Activated T-helper 1 cell treated with Interleukin-2 at 50 U/mL for 16 hours (primary cell): Measurements from ENCODE around the gene ACER3.
"Not testable (repeated sequence)": the region's sequence is repeated elsewhere in the genome, so short reads cannot be mapped to it uniquely, and the experiment has no call there.

Source experiments
- DNase-seq: peaks from one replicate; pipeline ENCODE4 v3.0.0-alpha.2; 2020; ENCODE audit warnings: low read depth

The ACER3 gene

GRCh38 chr11:76836613-76837291, 24.0 kb upstream of the ACER3 start:
- DNase-seq: no peak

DNA sequence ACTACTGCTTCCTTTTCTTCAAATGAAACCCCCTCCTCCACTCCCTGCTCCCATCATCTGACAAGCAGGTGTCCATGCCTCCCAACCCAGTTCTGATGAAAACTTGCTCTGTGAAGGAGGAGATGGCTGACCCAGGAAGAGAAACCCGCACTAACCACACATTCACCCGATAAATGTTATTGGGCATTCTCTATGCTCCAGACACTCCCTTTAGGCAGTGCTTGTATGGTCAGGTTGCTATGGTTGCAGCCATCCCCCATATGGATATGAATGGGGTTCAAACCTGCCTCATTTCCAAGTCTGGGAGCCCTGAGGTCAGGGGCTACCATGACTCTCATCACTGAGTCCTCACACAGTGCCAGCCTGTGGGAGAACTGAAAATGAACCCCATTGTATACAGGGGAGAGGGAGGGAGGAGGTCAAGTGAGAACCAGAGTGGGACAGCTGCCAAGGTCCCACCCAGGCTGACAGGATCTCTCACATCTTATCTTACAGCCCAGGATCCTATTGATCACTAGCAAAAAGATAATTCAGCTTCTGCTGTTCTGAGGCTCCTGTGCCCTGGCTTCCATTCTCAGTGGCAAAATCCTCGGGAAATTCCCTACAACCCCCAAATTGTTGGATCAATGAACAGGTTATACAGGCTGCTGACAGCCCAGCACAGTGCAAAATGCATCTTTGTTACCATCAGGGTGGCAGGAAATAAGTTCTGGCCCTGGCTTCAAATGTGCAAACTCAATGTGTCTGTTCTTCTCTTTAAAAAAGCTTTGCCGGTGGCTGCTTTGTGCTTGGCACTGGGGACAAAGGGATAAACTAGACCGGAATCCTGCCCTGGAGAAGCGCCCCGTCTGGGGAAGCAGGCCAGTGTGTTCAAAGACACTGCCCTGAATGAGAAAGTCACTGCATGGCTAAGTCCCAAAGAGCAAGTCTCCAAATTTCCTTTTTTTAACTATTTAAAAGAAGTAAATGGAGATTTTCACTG, 22.7 kb upstream of the ACER3 start:
- DNase-seq: no peak

DNA sequence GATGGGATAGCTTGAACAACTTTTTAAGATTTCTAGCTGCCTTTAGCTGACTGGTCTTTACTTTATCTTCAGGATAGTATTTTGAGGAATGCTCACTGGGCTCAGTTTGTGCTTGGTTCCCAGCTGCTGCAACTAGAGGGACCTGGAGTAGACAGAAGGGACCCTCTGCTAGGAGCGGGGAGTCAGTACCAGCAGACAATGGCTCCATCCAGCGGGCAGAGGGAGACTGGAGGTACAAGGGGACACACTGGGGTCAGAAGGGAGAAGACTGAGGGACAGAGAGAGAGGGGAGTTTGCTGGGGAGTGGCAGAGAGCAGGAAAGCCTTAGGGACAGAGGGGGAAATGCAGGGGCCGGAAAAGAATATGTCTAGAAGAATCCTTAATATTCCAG, 22.0 kb upstream of the ACER3 start:
- DNase-seq: no peak

- DNase-seq: no peak
These were observed 21.4 kb upstream of the ACER3 start for GRCh38 chr11:76839311-76839710.

DNA sequence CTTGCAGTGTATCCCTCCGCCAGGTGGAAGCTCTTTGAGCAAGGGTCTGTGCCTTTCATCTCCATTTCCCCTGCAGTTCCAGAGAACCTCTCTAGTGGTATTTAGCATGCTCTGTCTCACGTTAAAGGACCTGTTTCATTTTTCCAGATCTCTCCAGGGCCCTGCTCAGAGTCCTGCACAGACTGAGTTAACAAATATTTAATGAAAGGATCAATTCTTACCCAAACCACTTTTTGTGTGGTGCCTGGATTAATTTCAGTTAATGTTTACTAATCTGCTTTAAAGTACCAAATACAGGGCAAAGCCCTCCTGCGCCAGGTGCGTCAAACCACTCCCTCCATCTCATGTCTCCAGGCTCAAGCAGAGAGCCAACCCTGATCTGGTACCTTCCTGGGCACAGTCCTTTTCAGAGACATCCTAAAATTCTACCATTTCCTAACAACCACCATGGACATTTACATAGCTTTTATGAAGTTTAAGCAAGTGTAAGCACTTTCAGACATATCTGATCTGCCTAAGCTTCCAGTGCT, 18.7 kb upstream of the ACER3 start:
- no peak for DNase-seq

DNA sequence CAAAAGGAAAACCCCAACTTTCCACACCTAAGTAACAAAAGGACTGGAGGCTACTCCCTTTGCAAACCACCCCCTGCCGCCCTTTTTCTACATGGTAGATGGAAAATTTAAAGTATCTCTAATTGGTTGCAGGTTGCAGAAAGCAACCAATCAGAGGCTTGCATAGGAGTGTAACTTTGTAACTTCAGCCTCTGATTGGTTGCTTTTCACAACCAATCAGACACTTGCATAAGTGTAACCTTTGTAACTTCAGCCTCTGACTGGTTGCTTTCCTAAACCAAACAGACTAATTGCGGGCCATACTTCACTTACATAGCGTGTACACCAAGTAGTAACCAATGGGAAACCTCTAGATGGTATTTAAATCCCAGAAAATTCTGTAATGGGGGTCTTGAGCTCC, 16.8 kb upstream of the ACER3 start:
- DNase-seq: no peak

DNA sequence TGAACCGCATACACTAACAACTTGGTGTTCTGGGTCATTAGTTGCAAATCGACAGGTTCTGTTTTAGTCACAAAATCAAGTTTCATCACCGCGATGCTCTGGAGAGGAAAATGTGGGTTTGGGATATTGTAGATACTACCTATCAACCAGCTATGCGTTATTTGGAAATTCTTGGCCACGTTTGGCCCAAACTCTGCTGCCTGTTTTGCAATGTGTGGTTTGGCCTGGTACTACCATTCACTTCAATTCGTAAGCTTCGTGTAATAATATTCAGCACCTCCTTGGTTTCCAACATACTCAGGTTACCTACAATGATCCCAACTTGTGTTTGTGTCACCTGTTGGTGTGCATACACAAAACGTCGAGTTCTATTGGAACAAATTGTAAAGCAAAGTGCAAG, 16.2 kb upstream of the ACER3 start:
- DNase-seq: no peak

GRCh38 chr11:76845069-76845468, 15.6 kb upstream of the ACER3 start:
- DNase-seq: no peak

- no peak for DNase-seq
These were observed 14.3 kb upstream of the ACER3 start for GRCh38 chr11:76846441-76846840.

GRCh38 chr11:76849376-76849775, 11.3 kb upstream of the ACER3 start:
- DNase-seq: no peak

DNA sequence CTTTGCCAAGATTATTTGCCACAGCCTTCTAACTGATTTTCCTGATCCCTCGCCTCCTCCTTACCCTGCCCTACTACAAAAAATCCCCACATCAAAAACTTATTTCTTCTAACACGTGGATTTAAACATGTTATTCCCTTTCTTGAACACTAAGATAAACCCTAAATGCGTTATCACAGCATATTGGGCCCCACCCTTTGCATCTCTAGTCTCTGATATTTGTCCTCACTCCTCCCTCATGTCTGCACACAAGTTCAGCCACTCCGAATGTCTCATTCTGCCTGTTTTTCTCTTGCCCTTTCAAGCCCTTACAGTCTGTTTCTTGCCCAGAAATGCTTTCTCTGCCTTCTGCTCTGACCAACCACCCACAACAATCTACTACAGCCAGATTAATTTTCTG, 10.6 kb upstream of the ACER3 start:
- DNase-seq: no peak

- no peak for DNase-seq
These were observed 9.9 kb upstream of the ACER3 start for GRCh38 chr11:76850815-76851214.

- no peak for DNase-seq
These were observed 6.0 kb upstream of the ACER3 start for GRCh38 chr11:76854709-76855108.

GRCh38 chr11:76855670-76856069, 5.0 kb upstream of the ACER3 start:
- not testable (repeated sequence) for DNase-seq

DNA sequence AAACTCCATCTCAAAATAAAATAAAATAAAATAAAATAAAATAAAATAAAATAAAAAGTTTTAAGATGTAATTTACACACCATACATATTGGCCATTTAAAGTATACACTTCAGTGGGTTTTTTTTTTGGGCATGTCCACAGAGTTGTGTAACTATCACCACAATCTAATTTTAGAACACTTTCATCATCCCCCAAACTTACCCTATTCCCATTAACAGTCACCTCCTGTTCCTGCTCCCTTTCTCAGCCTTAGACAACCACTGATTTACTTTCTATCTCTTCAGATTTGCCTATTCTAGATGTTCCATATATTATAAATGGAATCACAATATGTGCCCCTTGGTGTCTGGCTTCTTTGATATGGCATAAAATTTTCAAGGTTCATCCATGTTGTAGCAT, 4.6 kb upstream of the ACER3 start:
- no peak for DNase-seq

DNA sequence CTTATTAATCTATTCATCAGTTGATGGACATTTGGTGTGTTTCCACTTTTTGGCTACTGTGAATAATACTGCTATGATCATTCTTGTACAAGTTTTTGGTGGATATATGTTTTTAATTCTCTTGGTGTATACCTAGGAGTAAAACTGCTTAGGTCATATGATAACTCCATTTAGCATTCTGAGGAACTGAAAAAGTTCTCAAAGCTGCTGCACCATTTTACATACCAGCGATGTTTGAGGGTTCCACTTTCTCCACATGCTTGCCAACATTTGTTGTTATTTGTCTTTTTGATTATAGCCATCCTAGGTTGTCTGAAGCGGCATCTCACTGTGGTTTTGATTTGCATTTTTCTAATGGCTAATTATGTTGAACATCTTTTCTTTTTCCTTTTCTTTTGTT, 4.1 kb upstream of the ACER3 start:
- DNase-seq: no peak

DNA sequence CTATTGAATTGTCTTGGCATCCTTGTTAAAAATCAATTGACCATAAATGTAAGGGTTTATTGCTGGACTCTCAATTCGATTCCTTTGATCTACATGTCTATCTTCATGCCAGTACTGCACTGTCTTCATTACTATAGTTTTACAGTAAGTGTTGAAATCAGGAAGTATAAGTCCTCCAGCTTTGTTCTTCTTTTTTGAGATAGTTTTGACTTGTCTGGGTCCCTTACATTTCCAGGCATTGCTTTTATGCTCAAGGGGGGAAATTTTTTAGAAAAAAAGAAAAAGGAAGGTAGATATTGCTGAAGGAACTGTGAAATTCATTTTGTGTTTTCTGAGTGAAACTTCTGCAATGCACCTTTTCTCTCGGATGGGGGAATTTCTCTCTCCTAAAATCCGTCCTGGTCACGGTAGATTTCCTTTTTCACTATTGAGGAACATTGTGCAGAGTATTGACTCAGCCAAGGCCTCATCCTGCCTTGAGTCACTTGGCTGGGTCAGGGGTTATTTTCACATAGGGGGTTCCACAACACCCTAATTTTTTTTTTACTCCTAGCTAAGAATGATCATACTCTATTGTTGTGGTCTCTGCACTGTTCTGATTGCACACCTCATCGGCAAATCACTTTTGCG, 2.8 kb upstream of the ACER3 start:
- DNase-seq: no peak

DNA sequence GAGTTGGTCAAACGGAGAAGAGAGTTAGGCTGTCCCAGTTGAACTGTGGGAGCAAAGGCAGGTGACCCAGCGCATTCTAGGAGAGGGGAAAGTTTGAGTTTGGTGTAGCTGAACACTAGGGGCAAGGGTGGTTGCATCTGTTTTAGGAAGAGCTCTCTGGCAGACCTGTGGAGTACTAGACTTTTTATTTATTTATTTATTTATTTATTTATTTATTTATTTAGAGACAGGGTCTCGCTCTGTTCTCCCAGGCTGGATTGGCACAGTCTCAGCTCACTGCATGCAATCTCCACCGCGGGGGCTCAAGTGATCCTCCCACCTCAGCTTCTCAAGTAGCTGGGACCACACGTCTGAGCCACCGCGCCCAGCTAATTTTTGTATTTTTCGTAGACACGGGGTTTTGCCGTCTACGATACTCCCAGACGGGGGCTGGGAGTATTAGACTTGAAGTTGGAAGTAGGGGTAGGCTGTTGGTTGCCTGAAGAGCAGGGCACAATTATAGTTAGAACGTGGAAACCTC, 950 bp upstream of the ACER3 start:
- DNase-seq: no peak

GRCh38 chr11:76861490-76861953, 804 bp downstream of the ACER3 start:
- DNase-seq: no peak

DNA sequence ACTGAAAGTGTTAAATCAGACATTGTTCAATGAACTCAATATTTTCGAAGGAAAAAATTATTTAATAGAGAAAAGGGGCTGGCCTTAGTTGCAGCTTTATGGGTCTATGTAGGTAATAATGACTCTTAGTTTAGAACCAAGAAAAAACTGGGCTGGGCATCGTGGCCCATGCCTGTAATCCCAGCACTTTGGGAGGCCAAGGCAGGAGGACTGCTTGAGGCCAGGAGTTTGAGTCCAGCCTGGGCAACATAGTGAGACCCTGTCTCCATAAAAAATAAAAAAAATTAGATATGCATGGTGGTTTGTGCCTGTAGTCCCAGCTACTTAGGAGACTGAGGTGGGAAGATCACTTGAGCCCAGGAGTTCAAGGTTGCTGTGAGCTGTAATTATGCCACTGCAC, 2.1 kb downstream of the ACER3 start:
- DNase-seq: not testable (repeated sequence)

GRCh38 chr11:76863196-76863777, 2.6 kb downstream of the ACER3 start:
- no peak for DNase-seq
